ENCODE measurements around the gene KRT16. TPM values are rescaled to one million over a fixed set of nuclear protein-coding genes. Genes with fewer than 3 reads are reported as not detected.
"Not testable (repeated sequence)": the region's sequence is repeated elsewhere in the genome, so short reads cannot be mapped to it uniquely, and the experiment has no call there.

The KRT16 gene
- total and polyA plus RNA-seq, 8 donors, result 1.1 to 32.8 (median 1.3) TPM; not detected in 5

GRCh38 chr17:41625602-41626001 lies 13.0 kb upstream of the KRT16 start:
- Histone ChIP-seq H3K4me1 (no peaks in the 10 kb centered on the region), H3K4me3 (no peak overlapping the region), H3K36me3 (no peaks in the 10 kb centered on the region), H3K9me3 (no peaks in the 10 kb centered on the region), H3K27ac (no peak overlapping the region), H3K27me3 (peaks cover 0 to 22% (median 0%) of the 10 kb centered on the region in 3 donors)
- TF ChIP-seq CTCF (IDR thresholded peaks at IDR 0.05) (no peak), EP300 (IDR thresholded peaks at IDR 0.05) (no peak), POLR2A (IDR thresholded peaks at IDR 0.05) (no peak), POLR2AphosphoS5 (IDR thresholded peaks at IDR 0.05) (no peak)
- DNase-seq, result peak in 1 of 2 donors; percentile 67
- WGBS, 5 donors, result 29 to 78% (median 38%) methylated on average over 2 to 16 of the region's 16 CpGs
- intact Hi-C loops (cut with DNase I; ENCODE audit: low total_unique reads), result no loop called here

- Histone ChIP-seq H3K4me1 (no peaks in the 10 kb centered on the region), H3K36me3 (no peaks in the 10 kb centered on the region), H3K27me3 (peaks cover 0 to 24% (median 2%) of the 10 kb centered on the region in 3 donors), H3K9me3 (no peaks in the 10 kb centered on the region), H3K27ac (no peak within 1 kb of the TSS), H3K4me3 (no peak within 1 kb of the TSS)
- intact Hi-C loops (cut with DNase I; ENCODE audit: low total_unique reads), result no loop called here
- 58 to 74% (median 65%) methylated on average over 27 to 32 of the region's 33 CpGs for WGBS, 5 donors
- no peak for TF ChIP-seq POLR2AphosphoS5 (IDR thresholded peaks at IDR 0.05)
- TF ChIP-seq EP300 (IDR thresholded peaks at IDR 0.05), result no peak
- no peak for TF ChIP-seq CTCF (IDR thresholded peaks at IDR 0.05)
- TF ChIP-seq POLR2A (IDR thresholded peaks at IDR 0.05), result no peak
- DNase-seq, result peak in 1 of 2 donors; percentile 78
These were observed 11.9 kb upstream of the KRT16 start, which contains the start of gene KRT17 for GRCh38 chr17:41624208-41625101. KRT17 (minus strand) TSS chr17:41624575; CDS start chr17:41624509, 66 bp downstream.

- intact Hi-C loops (cut with DNase I; ENCODE audit: low total_unique reads); H3K36me3 ChIP-seq; H3K4me1 ChIP-seq; H3K4me3 ChIP-seq; H3K27ac ChIP-seq; H3K9me3 ChIP-seq; DNase-seq: not testable (repeated sequence)
- WGBS, 5 donors, result 64 to 74% (median 67%) methylated on average over 10 of the region's 10 CpGs
- peaks cover 0 to 36% (median 3%) of the 10 kb centered on the region in 3 donors for H3K27me3 ChIP-seq
These were observed 10.8 kb upstream of the KRT16 start for GRCh38 chr17:41623184-41623861.

GRCh38 chr17:41622340-41623183 lies 10.0 kb upstream of the KRT16 start:
- H3K27ac ChIP-seq; intact Hi-C loops (cut with DNase I; ENCODE audit: low total_unique reads); H3K9me3 ChIP-seq; H3K36me3 ChIP-seq; H3K4me3 ChIP-seq; DNase-seq; H3K4me1 ChIP-seq: not testable (repeated sequence)
- 77 to 83% (median 80%) methylated on average over 16 to 19 of the region's 19 CpGs for WGBS, 5 donors
- H3K27me3 ChIP-seq, result peaks cover 0 to 42% (median 3%) of the 10 kb centered on the region in 3 donors

GRCh38 chr17:41621916-41622315 lies 9.3 kb upstream of the KRT16 start:
- Histone ChIP-seq H3K36me3 (no peaks in the 10 kb centered on the region), H3K9me3 (no peaks in the 10 kb centered on the region), H3K27ac (no peak overlapping the region), H3K4me1 (no peaks in the 10 kb centered on the region), H3K27me3 (peaks cover 0 to 49% (median 3%) of the 10 kb centered on the region in 3 donors), H3K4me3 (no peak overlapping the region)
- 80 to 91% (median 81%) methylated on average over 2 of the region's 2 CpGs for WGBS, 5 donors
- intact Hi-C loops (cut with DNase I; ENCODE audit: low total_unique reads), result no loop called here
- DNase-seq, result no peak
- TF ChIP-seq POLR2A (IDR thresholded peaks at IDR 0.05) (no peak), EP300 (IDR thresholded peaks at IDR 0.05) (no peak), POLR2AphosphoS5 (IDR thresholded peaks at IDR 0.05) (no peak), CTCF (IDR thresholded peaks at IDR 0.05) (no peak)

- H3K9me3 ChIP-seq; H3K4me1 ChIP-seq; H3K4me3 ChIP-seq; DNase-seq; intact Hi-C loops (cut with DNase I; ENCODE audit: low total_unique reads); H3K36me3 ChIP-seq; H3K27ac ChIP-seq: not testable (repeated sequence)
- H3K27me3 ChIP-seq, result peaks cover 0 to 54% (median 3%) of the 10 kb centered on the region in 3 donors
- 87 to 93% (median 92%) methylated on average over 11 of the region's 11 CpGs for WGBS, 5 donors
These were observed 8.9 kb upstream of the KRT16 start for GRCh38 chr17:41621435-41621817.

All from stomach (tissue), 9 donors.